Right forelimb (tissue), 1 donor: ENCODE data around the gene OR8G5.

Experiments used
- DNase-seq: peaks from one replicate; pipeline ENCODE4 v3.0.0-alpha.2; 2018

OR8G5 gene

GRCh38 chr11:124294687-124295086, 38.5 kb downstream of the OR8G5 start:
- DNase-seq, result no peak

- DNase-seq, result no peak
Observed at GRCh38 chr11:124296016-124296415, 39.8 kb downstream of the OR8G5 start.

- no peak for DNase-seq
Observed at GRCh38 chr11:124297921-124298320, 41.7 kb downstream of the OR8G5 start.

- no peak for DNase-seq
Observed at GRCh38 chr11:124301548-124301947, 45.4 kb downstream of the OR8G5 start.

GRCh38 chr11:124302347-124303125, 46.4 kb downstream of the OR8G5 start:
- no peak for DNase-seq

- no peak for DNase-seq
Observed at GRCh38 chr11:124307093-124307492, 50.9 kb downstream of the OR8G5 start.

GRCh38 chr11:124310721-124311120, 54.5 kb downstream of the OR8G5 start:
- no peak for DNase-seq

- no peak for DNase-seq
Observed at GRCh38 chr11:124311269-124311668, 55.1 kb downstream of the OR8G5 start.

- no peak for DNase-seq
Observed at GRCh38 chr11:124311670-124312069, 55.5 kb downstream of the OR8G5 start.

GRCh38 chr11:124313131-124313530, 57.0 kb downstream of the OR8G5 start:
- no peak for DNase-seq

- no peak for DNase-seq
Observed at GRCh38 chr11:124313849-124314248, 57.7 kb downstream of the OR8G5 start, which contains the start of gene OR8D1. TSS of gene OR8D1 (minus strand) at chr11:124313949. CDS start at chr11:124310766, 3,183 bp downstream.

GRCh38 chr11:124315052-124315451, 58.9 kb downstream of the OR8G5 start:
- DNase-seq, result no peak
